Measurements from ENCODE around the gene SPRN. TPM values are rescaled to one million over a fixed set of nuclear protein-coding genes. Genes with fewer than 3 reads are reported as not detected.

Gene SPRN
- polyA plus RNA-seq, 2 of the 4 experiments (the other 2 are of a cell fraction): 0.06 to 0.15 TPM

GRCh38 chr10:133405844-133406527 lies 18.4 kb downstream of the SPRN start:
- TF ChIP-seq MAZ (IDR thresholded peaks at IDR 0.05; ENCODE audit: borderline replicate concordance, low read depth, low read length) (no peak), CTCF (IDR thresholded peaks at IDR 0.05) (no peak), RFX5 (IDR thresholded peaks at IDR 0.05) (no peak), KDM1A (IDR thresholded peaks at IDR 0.05; ENCODE audit: low read depth) (no peak), USF2 (IDR thresholded peaks at IDR 0.05) (no peak)
- Histone ChIP-seq H3K4me2 (no peak overlapping the region), H3K9me3 (peaks cover 11% of the 10 kb centered on the region; the same call in 1 of the 3 replicates), H3K27ac (no peak overlapping the region), H3K4me3 (no peak overlapping the region), H3K4me1 (no peaks in the 10 kb centered on the region)
- no peak for DNase-seq (ENCODE audit: low read depth in 1 of 2, low spot score in 1 of 2)
- no peak for ATAC-seq
- 93% methylated on average over 8 of the region's 8 CpGs for WGBS (ENCODE audit: missing lambda C conversion rate)
- FAIRE-seq: no peak
- ChIA-PET POLR2A (no interaction called here), CTCF (no interaction called here)

- CTCF ChIA-PET: no interaction called here
- DNase-seq (ENCODE audit: low read depth in 1 of 2, low spot score in 1 of 2) (no peak), ATAC-seq (no peak), FAIRE-seq (no peak)
- POLR2A ChIA-PET: no interaction called here
- Histone ChIP-seq H3K4me3 (no peak overlapping the region), H3K9me3 (0 out of 3 replicates have a peak, but pooled peaks cover 4% of the 10 kb centered on the region), H3K27ac (no peak overlapping the region), H3K4me2 (no peak overlapping the region), H3K4me1 (no peaks in the 10 kb centered on the region)
- WGBS (ENCODE audit: missing lambda C conversion rate): 62% methylated on average over 2 of the region's 2 CpGs
- TF ChIP-seq NPAS2 (CRISPR knock-in tag; IDR thresholded peaks at IDR 0.05; ENCODE audit: borderline replicate concordance) (no peak), ATOH8 (CRISPR knock-in tag; IDR thresholded peaks at IDR 0.05; ENCODE audit: low read depth) (no peak)
Observed at GRCh38 chr10:133405272-133405671, 19.2 kb downstream of the SPRN start.

- ATAC-seq (no peak), DNase-seq (ENCODE audit: low read depth in 1 of 2, low spot score in 1 of 2) (no peak), FAIRE-seq (no peak)
- Histone ChIP-seq H3K4me2 (no peak overlapping the region), H3K9me3 (no peaks in the 10 kb centered on the region), H3K4me1 (no peaks in the 10 kb centered on the region), H3K27ac (no peak overlapping the region), H3K4me3 (no peak overlapping the region)
- WGBS (ENCODE audit: missing lambda C conversion rate): 91% methylated on average over 5 of the region's 5 CpGs
- TF ChIP-seq E2F6 (IDR thresholded peaks at IDR 0.05; ENCODE audit: borderline replicate concordance, low read depth): no peak
- no peak for TF ChIP-seq ZNF302 (CRISPR knock-in tag; IDR thresholded peaks at IDR 0.05)
- TF ChIP-seq ESRRA (IDR thresholded peaks at IDR 0.05; ENCODE audit: borderline replicate concordance, low read length): no peak
- TF ChIP-seq RNF2 (IDR thresholded peaks at IDR 0.05; ENCODE audit: borderline replicate concordance, low read depth): no peak
- TF ChIP-seq RARB (CRISPR knock-in tag; IDR thresholded peaks at IDR 0.05): no peak
- CTCF ChIA-PET: no interaction called here
- POLR2A ChIA-PET: no interaction called here
Observed at GRCh38 chr10:133403784-133404183, 20.6 kb downstream of the SPRN start.

- no peak overlapping the region for H3K4me3 ChIP-seq
- 89% methylated on average over 16 of the region's 16 CpGs for WGBS (ENCODE audit: missing lambda C conversion rate)
- H3K9me3 ChIP-seq: no peaks in the 10 kb centered on the region
- H3K4me2 ChIP-seq: no peak overlapping the region
- H3K27ac ChIP-seq: no peak overlapping the region
- ATAC-seq (no peak), DNase-seq (ENCODE audit: low read depth in 1 of 2, low spot score in 1 of 2) (no peak), FAIRE-seq (no peak)
- CTCF ChIA-PET: no interaction called here
- POLR2A ChIA-PET: no interaction called here
- H3K4me1 ChIP-seq: no peaks in the 10 kb centered on the region
- TF ChIP-seq SREBF2 (IDR thresholded peaks at IDR 0.05) (no peak), HOXB5 (CRISPR knock-in tag; IDR thresholded peaks at IDR 0.05) (no peak), HMGXB4 (CRISPR knock-in tag; IDR thresholded peaks at IDR 0.05; ENCODE audit: borderline replicate concordance) (no peak), JUNB (IDR thresholded peaks at IDR 0.05) (no peak)
Observed at GRCh38 chr10:133403359-133403758, 21.1 kb downstream of the SPRN start.
